Measurements from ENCODE around the gene FNDC8.

DNA sequence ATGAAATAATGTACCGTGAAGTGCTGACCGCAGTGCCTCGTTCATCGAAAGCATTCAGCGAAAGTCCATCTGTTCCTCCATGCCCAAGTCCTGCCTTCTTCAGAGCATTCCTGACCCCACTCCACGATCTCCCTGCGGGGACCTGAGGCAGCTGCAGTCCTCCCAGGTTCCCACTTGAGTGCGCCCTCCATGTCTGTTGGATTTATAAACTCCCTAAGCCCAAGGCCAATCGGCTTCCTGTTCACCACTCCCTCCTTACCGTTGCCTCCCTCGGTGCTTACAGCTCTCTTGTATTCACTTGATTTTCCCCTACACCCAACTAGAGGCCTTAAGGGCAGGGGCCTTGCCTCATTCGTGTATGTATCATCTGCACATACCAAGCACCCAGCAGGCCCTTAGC lies 4.6 kb upstream of the FNDC8 start:
- TF ChIP-seq MAFK (IDR thresholded peaks at IDR 0.05; ENCODE audit: partially characterized antibody), result no peak
- TF ChIP-seq KDM1A (IDR thresholded peaks at IDR 0.05; ENCODE audit: low read depth), result no peak
- TF ChIP-seq, protein P1, sequence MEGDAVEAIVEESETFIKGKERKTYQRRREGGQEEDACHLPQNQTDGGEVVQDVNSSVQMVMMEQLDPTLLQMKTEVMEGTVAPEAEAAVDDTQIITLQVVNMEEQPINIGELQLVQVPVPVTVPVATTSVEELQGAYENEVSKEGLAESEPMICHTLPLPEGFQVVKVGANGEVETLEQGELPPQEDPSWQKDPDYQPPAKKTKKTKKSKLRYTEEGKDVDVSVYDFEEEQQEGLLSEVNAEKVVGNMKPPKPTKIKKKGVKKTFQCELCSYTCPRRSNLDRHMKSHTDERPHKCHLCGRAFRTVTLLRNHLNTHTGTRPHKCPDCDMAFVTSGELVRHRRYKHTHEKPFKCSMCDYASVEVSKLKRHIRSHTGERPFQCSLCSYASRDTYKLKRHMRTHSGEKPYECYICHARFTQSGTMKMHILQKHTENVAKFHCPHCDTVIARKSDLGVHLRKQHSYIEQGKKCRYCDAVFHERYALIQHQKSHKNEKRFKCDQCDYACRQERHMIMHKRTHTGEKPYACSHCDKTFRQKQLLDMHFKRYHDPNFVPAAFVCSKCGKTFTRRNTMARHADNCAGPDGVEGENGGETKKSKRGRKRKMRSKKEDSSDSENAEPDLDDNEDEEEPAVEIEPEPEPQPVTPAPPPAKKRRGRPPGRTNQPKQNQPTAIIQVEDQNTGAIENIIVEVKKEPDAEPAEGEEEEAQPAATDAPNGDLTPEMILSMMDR (IDR thresholded peaks at IDR 0.05), result no peak
- no peak for TF ChIP-seq RAD21 (conservative IDR thresholded peaks at IDR 0.05 in 1 of 2, IDR thresholded peaks at IDR 0.05 in 1 of 2)

Measured in A549 (cell line).